ENCODE data around the gene LITAF.

GRCh38 chr16:11534262-11534661 lies 52.5 kb downstream of the LITAF start:
- no peak for TF ChIP-seq CTCF (IDR thresholded peaks at IDR 0.05)
- no peak for TF ChIP-seq POLR2A (IDR thresholded peaks at IDR 0.05)

All from testis (tissue), 2 donors.